GM12878 (cell line): Measurements from ENCODE around the gene CPD.

Experiments used
- MAX ChIP-seq: IDR thresholded peaks from 2 replicates; pipeline ENCODE4 v1.6.1; 2012; ENCODE audit warnings: low read depth, low read length, improper control_type of control experiment
- RCOR1 ChIP-seq: conservative IDR thresholded peaks from 2 replicates; pipeline ENCODE4 v1.6.1; 2012; ENCODE audit warnings: low read depth, low read length, improper control_type of control experiment
- RFX5 ChIP-seq: IDR thresholded peaks from 2 replicates; pipeline ENCODE4 v1.6.1; 2011; ENCODE audit warnings: low read depth, low read length, improper control_type of control experiment

GRCh38 chr17:30351735-30352134 lies 27.0 kb upstream of the CPD start:
- TF ChIP-seq RFX5 = no peak
- TF ChIP-seq MAX = no peak
- no peak for TF ChIP-seq RCOR1
